IPS DF 19.7 (cell line): ENCODE measurements around the gene RGS9BP.
"Not testable (repeated sequence)": the region's sequence is repeated elsewhere in the genome, so short reads cannot be mapped to it uniquely, and the experiment has no call there.

Source experiments
- DNase-seq: peaks from one replicate; pipeline ENCODE4 v3.0.0-alpha.2; 2013; ENCODE audit warnings: low read depth, low spot score

The RGS9BP gene

GRCh38 chr19:32671883-32672593, 3.6 kb upstream of the RGS9BP start:
- no peak for DNase-seq

- DNase-seq, result no peak
These were observed 2.8 kb upstream of the RGS9BP start for GRCh38 chr19:32672841-32673240.

DNA sequence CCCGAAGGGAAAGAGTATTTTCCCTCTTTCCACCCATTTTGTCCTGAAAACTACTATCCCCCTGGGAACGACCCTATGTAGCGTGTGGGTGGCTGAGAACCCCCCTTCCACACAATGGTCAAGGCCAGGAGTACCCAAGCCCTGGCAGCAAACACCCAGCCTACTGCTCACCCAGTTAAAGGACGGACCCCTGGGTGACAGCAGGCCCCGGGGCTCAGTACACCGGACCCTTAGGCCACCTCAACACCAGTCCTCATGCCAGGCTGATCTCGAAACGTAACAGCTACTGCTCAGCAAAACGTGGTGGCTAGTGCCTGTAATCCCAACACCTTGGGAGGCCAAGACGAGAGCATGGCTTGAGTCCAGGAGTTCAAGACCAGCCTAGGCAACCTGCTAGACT, 2.1 kb upstream of the RGS9BP start:
- no peak for DNase-seq

DNA sequence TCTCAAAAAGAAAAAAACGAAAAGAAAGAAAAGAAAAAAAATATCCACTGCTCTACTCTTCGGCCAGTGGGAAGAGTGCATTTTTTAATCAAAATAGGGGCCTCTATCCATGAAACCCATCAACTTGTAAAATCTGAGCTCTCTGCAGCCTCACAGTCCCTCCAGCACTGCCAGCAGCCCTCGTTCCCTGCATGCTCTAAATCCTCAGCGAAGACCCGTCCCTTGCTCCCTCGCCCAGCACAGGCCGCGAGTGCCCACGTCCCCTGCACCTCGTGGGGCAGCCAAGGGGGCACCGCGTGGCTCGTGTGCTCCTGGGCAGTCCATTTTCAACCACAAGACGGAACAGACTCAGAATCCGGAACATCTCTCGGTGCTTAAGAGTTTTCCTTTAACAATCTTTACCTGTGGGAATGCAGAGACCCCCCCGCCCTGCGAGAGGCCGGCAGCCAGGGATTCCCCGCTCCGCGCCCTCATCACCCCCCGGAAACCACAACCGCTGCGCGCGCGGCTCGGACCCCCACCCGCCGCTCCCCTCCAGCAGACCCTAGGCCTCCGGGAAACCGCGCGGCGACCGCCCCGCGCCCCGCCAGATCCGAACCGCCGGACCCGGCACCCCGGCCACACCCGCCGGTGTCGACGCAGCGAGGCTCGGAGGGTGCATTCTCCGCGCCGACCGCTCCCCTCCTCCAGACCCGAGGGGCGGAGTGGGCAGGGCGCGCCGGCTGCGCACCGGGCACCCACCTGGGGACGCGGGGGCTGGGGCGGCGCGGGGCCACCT, 1.3 kb upstream of the RGS9BP start:
- DNase-seq, result no peak

DNA sequence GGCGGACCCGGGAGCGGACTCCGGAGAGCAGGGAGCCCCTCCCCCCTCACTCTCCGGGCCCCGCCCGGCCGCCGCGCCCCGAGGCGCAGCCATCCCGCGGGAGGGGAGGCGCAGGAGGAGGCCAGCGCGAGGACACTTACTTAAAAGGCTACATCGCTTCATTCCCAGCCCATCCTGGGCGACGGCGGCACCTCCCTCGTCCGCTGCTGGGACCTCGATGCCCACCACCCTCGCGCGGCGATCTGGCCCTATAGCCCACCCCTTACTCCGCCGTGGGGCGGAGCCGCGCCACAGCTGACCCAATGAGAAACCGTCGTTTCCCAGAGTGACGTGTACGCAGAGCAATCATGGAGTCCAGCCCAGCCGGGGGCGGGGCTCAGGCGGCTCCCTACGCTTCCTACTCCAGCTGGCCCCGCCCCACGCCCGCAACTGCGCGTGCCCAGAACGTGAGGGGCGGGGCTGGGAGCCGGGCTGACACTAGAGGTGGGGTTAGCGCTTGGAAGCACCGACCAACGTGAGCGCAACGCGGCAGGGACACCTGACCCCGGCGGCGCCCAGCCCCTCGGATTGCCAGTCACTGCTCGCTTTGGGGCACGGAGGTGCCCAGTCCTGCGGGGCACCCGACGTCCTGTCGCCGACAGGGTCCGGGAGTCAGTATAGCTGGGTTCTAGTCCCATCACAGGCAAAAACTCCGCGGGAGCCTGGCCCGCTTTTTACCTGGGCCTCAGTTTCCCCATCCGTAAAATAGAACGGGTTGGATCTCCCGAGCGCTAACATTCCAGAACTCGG, 523 bp upstream of the RGS9BP start, which contains the start of gene ANKRD27:
ANKRD27 (minus strand) TSS at position 250 of the 789 bp plus-strand sequence. CDS start 16,165 bp downstream, outside the sequence.
- DNase-seq, result peak; percentile 73

DNA sequence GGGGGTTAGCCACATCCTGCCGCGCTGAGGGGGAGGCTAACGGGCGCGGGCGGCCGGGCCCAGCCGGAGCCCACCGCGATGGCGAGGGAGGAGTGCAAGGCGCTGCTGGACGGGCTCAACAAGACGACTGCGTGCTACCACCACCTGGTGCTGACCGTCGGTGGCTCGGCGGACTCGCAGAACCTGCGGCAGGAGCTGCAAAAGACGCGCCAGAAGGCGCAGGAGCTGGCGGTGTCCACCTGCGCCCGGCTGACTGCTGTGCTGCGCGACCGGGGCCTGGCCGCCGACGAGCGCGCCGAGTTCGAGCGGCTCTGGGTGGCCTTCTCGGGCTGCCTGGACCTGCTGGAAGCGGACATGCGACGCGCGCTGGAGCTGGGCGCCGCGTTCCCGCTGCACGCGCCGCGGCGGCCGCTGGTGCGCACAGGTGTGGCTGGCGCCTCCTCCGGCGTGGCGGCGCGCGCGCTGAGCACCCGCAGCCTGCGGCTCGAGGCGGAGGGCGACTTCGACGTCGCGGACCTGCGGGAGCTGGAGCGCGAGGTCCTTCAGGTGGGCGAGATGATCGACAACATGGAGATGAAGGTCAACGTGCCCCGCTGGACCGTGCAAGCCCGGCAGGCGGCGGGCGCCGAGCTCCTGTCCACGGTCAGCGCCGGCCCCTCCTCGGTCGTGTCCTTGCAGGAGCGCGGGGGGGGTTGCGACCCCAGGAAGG, 692 bp downstream of the RGS9BP start:
- DNase-seq, result no peak

- no peak for DNase-seq
These were observed 1.3 kb downstream of the RGS9BP start for GRCh38 chr19:32676895-32677359.

DNA sequence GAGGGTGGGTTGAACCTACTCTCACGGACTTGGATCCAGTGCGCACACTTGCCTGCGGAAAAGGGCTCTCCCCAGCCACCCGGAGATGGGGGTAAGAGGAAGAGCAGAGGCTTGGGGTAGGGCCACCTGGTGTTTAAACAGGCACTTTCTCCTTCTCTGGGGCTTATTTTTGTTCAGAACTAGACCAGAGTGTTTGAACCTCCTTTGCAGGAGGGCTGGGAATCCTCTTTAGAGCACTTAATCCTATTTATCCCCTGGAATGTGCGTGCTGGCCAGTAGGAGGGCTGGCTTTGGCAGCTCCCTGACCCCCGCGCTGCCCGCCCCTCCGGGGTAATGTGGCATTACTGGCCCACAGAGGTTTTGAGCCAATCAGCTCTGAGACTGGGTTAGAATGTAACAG, 2.0 kb downstream of the RGS9BP start:
- no peak for DNase-seq

DNA sequence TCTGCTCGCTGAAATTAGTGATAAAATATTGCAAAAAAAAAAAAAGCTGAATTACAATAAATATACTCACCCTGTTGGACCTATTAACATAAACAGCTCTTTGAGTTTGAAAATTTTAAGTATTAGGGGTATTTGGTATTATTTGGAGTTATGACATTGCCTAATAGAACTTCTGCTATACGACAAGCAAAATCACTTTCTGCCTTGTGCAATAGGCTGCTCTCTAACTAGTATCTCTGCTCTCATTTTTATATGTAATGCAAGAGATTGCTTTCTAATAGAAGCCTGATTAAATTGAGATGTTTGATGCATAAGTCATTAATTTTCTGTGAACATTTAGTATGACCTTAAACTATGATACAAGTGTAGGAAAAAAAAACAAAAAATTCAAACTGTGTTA, 5.3 kb downstream of the RGS9BP start:
- DNase-seq, result no peak

DNA sequence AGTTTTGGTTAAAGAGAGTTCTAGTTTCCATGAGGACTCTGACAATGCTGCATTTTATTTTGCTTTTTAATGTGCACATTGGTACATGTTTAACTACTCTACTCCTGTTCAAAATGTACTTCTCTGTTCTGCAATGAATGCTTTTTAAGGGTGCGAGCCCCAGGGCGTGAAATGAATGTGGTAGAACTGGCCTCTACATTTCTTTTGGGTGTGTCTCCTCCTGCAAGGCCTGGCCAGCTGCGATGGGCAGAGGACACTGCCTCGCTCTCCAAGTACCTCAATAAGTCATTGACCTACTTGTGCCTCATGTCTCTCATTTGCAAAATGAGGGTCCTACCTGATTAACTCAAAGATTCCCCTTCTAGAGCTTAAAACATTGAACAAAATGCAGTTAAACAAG, 6.7 kb downstream of the RGS9BP start:
- DNase-seq, result no peak

GRCh38 chr19:32686847-32687475, 11.3 kb downstream of the RGS9BP start:
- DNase-seq, result no peak

GRCh38 chr19:32687681-32688080, 12.0 kb downstream of the RGS9BP start:
- DNase-seq, result no peak

- DNase-seq, result no peak
These were observed 12.7 kb downstream of the RGS9BP start for GRCh38 chr19:32688311-32688710.

DNA sequence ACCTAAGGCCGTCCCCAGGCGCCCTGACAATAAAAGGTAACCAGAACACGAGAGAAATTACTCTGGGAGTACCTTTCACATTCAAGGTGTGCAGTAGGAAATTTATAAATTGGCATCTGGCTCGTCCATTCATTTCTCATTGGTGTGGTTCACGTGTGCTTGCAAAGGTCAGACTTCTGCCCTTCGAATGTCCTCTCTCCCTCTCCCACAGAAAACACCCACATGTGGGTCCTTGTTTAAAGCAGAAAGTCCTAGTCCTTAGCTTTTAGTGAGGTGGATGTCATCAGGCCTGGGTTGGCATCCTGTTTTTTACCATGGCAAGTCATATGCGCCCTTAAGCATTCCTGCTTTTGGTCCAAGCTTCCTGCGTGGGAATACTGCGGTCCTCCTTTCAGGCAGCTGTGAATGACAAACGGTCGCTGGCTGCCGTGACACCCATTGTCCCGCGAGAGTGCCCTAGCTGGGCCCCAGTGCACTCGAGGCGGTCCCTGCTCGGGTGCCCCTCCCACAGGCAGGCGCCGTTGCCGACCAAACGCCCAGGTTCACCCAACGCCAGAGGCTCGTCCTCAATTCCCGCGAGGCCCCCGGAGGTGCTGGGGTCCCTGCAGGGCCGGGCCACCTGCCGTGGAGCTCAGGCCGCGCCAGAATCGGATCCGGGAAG, 15.8 kb downstream of the RGS9BP start, which contains the start of gene NUDT19:
NUDT19 (plus strand) TSS at position 531 of the 661 bp plus-strand sequence. CDS start 140 bp downstream, outside the sequence.
- DNase-seq, result no peak

DNA sequence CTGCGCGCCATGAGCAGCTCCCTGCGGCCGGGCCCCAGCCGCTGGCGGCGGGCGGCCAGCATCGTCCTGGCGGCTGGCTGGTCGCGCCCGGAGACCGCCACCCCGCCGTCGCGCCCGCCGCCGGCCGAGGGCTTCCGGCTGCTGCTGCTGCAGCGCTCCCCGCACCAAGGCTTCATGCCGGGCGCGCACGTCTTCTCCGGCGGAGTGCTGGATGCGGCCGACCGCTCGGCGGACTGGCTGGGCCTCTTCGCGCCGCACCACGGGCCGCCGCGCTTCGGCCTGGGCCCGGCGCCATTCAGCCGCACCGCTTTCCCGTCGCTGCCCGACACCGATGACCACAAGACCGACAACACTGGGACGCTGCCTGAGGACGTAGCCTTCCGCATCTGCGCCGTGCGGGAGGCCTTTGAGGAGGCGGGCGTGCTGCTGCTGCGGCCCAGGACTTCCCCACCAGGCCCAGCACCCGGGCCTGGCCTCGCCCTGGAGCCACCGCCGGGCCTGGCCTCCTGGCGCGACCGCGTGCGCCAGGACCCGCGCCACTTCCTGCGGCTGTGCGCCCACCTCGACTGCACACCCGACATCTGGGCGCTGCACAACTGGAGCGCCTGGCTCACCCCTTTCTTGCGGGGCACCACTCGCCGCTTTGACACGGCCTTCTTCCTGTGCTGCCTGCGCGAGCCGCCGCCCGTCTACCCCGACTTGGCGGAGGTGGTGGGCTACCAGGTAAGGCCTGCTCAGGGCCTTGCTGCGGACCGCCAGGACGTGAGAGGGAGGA, 16.5 kb downstream of the RGS9BP start:
- no peak for DNase-seq

GRCh38 chr19:32692727-32693061, 17.0 kb downstream of the RGS9BP start:
- DNase-seq, result no peak

DNA sequence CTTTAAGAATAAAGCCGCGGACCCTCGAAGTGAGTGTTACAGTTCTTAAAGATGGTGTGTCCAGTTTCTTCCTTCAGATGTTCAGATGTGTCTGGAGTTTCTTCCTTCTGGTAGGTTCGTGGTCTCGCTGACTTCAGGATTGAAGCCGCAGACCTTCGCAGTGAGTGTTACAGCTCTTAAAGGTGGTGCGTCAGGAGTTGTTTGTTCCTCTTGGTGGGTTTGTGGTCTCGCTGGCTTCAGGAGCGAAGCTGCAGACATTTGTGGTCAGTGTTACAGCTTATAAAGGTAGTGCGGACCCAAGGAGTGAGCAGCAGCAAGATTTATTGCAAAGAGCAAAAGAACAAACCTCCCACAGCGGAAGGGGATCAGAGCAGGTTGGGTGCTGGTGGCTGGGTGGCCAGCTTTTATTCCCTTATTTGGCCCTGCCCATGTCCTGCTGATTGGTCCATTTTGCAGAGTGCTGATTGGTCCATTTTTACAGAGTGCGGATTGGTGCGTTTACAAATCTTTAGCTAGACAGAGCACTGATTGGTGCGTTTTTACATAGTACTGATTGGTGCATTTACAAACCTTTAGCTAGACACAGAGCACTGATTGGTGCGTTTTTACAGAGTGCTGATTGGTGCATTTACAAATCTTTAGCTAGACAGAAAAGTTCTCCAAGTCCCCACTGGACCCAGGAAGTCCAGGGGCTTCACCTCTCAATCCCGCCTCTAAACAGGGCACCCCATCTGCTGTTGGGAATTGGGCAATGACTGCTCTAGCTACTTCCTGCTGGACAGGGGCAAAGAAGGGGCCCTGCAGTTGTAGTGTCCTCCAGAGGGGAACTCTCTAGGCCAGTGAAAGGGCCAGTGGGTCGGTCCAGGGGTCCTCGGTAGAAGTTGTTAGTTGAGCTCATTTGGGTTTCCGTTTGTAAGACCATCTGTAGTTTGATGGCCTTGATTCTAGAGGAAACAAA, 17.8 kb downstream of the RGS9BP start:
- not testable (repeated sequence) for DNase-seq

DNA sequence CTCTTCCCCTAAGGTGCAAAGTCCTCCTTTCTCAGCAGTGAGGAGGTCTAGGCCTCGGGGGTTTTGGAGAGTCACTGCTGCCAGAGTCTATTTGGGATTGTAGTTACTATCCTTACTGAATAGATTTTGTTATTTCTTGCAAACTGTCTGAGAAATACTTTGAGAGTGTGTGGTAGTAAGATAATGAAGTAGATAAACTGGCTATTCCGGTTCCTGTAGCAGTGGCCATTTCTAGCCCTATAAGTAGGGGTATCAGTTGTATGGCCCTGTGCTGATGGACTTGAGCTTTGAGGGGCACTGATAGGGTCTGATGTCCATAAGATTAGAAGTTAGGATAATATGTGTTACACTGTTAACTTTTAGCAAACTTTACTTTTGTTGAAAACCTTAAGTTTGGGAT, 18.7 kb downstream of the RGS9BP start:
- DNase-seq, result not testable (repeated sequence)
